Measurements from ENCODE around the gene ANAPC1. TPM values are rescaled to one million over a fixed set of nuclear protein-coding genes. Genes with fewer than 3 reads are reported as not detected.
"Not testable (repeated sequence)": the region's sequence is repeated elsewhere in the genome, so short reads cannot be mapped to it uniquely, and the experiment has no call there.

The ANAPC1 gene
- total RNA-seq, 1 donor from 2014 or later: 54.0 TPM

- Mint-ChIP-seq H3K4me3 (no peak overlapping the region), H3K27me3 (ENCODE audit: low read depth) (no peaks in the 10 kb centered on the region), H3K36me3 (no peaks in the 10 kb centered on the region), H3K27ac (peak overlapping the region; percentile 88), H3K4me1 (peaks cover 47% of the 10 kb centered on the region), H3K9me3 (no peaks in the 10 kb centered on the region)
- no peak for TF ChIP-seq CTCF (IDR thresholded peaks at IDR 0.05; ENCODE audit: unreplicated experiment)
- DNase-seq (ENCODE audit: low spot score in 2 of 2, unreplicated experiment in 2 of 2): no peak
These were observed 24.6 kb upstream of the ANAPC1 start for GRCh38 chr2:111908578-111908977.

DNA sequence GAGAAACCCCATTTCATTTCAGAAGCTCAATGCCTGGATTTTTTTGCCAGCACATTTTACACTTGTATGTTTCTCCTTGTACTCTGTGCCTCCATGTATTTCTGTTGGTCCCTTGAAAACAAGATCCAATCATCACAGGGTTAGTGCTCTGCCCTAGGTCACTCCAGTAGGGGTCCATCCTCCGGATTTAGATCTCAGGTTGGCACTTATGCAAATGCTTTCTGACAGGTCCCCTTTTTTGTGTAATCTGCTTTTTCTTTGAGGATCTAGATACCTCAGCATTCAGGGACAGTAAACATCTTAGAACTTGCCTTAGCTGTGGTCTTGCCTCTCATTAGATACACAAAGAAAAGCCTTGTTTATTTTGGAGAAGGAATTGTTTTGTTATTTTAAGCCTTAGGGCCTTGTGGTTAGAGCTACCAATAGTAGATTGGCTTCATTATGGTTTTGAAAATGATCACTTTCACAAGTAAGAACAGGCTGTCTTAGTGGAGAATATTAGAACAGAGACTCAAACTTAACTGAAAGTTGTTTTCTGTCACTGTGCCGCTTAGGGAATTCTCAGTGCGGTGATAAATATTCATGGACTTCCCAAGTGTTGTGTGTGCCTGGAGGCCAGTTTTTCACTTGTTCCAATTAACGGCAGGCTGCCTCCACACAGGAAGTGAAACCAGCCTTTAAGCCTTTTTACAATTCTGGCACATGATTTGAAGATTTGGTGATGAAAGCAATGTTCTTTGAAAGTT, 22.2 kb upstream of the ANAPC1 start:
- Mint-ChIP-seq H3K27ac (peak overlapping the region; percentile 79), H3K9me3 (no peaks in the 10 kb centered on the region), H3K4me3 (no peak overlapping the region), H3K4me1 (peaks cover 59% of the 10 kb centered on the region), H3K36me3 (no peaks in the 10 kb centered on the region), H3K27me3 (ENCODE audit: low read depth) (no peaks in the 10 kb centered on the region)
- TF ChIP-seq CTCF (IDR thresholded peaks at IDR 0.05; ENCODE audit: unreplicated experiment): no peak
- DNase-seq (ENCODE audit: low spot score in 2 of 2, unreplicated experiment in 2 of 2): no peak

- not testable (repeated sequence) for H3K27me3 Mint-ChIP-seq (ENCODE audit: low read depth); DNase-seq (ENCODE audit: low spot score in 2 of 2, unreplicated experiment in 2 of 2); H3K4me3 Mint-ChIP-seq; H3K9me3 Mint-ChIP-seq; H3K36me3 Mint-ChIP-seq
- H3K4me1 Mint-ChIP-seq: peaks cover 61% of the 10 kb centered on the region
- H3K27ac Mint-ChIP-seq: peak overlapping the region; percentile 79
These were observed 21.5 kb upstream of the ANAPC1 start for GRCh38 chr2:111905475-111905869.

- no peaks in the 10 kb centered on the region for H3K27me3 Mint-ChIP-seq (ENCODE audit: low read depth)
- no peaks in the 10 kb centered on the region for H3K9me3 Mint-ChIP-seq
- no peak for TF ChIP-seq CTCF (IDR thresholded peaks at IDR 0.05; ENCODE audit: unreplicated experiment)
- no peak overlapping the region for H3K4me3 Mint-ChIP-seq
- no peaks in the 10 kb centered on the region for H3K36me3 Mint-ChIP-seq
- peaks cover 65% of the 10 kb centered on the region for H3K4me1 Mint-ChIP-seq
- H3K27ac Mint-ChIP-seq: peak overlapping the region; percentile 50
- DNase-seq (ENCODE audit: low spot score in 2 of 2, unreplicated experiment in 2 of 2): no peak
These were observed 20.9 kb upstream of the ANAPC1 start for GRCh38 chr2:111904726-111905474.

- H3K36me3 Mint-ChIP-seq: no peaks in the 10 kb centered on the region
- H3K9me3 Mint-ChIP-seq: no peaks in the 10 kb centered on the region
- H3K4me1 Mint-ChIP-seq: peaks cover 60% of the 10 kb centered on the region
- no peak overlapping the region for H3K4me3 Mint-ChIP-seq
- no peak for DNase-seq (ENCODE audit: low spot score in 2 of 2, unreplicated experiment in 2 of 2)
- H3K27me3 Mint-ChIP-seq (ENCODE audit: low read depth): no peaks in the 10 kb centered on the region
- TF ChIP-seq CTCF (IDR thresholded peaks at IDR 0.05; ENCODE audit: unreplicated experiment): no peak
- no peak overlapping the region for H3K27ac Mint-ChIP-seq
These were observed 20.0 kb upstream of the ANAPC1 start for GRCh38 chr2:111903930-111904439.

GRCh38 chr2:111903516-111903915, 19.5 kb upstream of the ANAPC1 start:
- H3K4me3 Mint-ChIP-seq: no peak overlapping the region
- no peak for DNase-seq (ENCODE audit: low spot score in 2 of 2, unreplicated experiment in 2 of 2)
- TF ChIP-seq CTCF (IDR thresholded peaks at IDR 0.05; ENCODE audit: unreplicated experiment): no peak
- H3K27me3 Mint-ChIP-seq (ENCODE audit: low read depth): no peaks in the 10 kb centered on the region
- peaks cover 55% of the 10 kb centered on the region for H3K4me1 Mint-ChIP-seq
- H3K9me3 Mint-ChIP-seq: no peaks in the 10 kb centered on the region
- no peak overlapping the region for H3K27ac Mint-ChIP-seq
- H3K36me3 Mint-ChIP-seq: no peaks in the 10 kb centered on the region
